K562 (cell line): ENCODE data around the gene ABHD3. TPM values are rescaled to one million over a fixed set of nuclear protein-coding genes. Genes with fewer than 3 reads are reported as not detected.

Experiments used
- BHLHE40 ChIP-seq: IDR thresholded peaks from 2 replicates; pipeline ENCODE4 v1.6.1; 2011; ENCODE audit warnings: low read length, improper control_type of control experiment
- HIVEP1 ChIP-seq: fragments of 250-450 bp; sonication (Bioruptor Pico); IDR thresholded peaks from 2 replicates; pipeline ENCODE4 v1.4.0; 2020; ENCODE audit warnings: mild to moderate bottlenecking
- KDM5B ChIP-seq: fragments of 200-600 bp; sonication (generic); IDR thresholded peaks from 2 replicates; pipeline ENCODE4 v1.6.1; 2012; ENCODE audit warnings: low read depth, mild to moderate bottlenecking, moderate library complexity, low read length, control low read depth, inconsistent platforms; ENCODE audit not compliant: insufficient replicate concordance
- MLLT1 ChIP-seq, 2 experiments: fragments of 450-650 bp; IDR thresholded peaks; 2 replicates each; pipeline ENCODE4 v1.6.1; 2016
- POLR2B ChIP-seq: fragments of 450-650 bp; IDR thresholded peaks from 2 replicates; pipeline ENCODE4 v1.6.1; 2018; ENCODE audit warnings: low read depth; ENCODE audit not compliant: partially characterized antibody
- TBL1XR1 ChIP-seq, 2 experiments: IDR thresholded peaks; 2 replicates each; pipeline ENCODE4 v1.6.1; 2012; ENCODE audit warnings: improper control_type of control experiment in 2 of 2, low read length in 2 of 2, mild to moderate bottlenecking in 1 of 2
- polyA plus RNA-seq, 8 experiments: library from polyadenylated mRNA; depleted of rRNA in 4 of 8; stranded (reverse) in 5 of 8; unstranded in 3 of 8; fragments of >200 nt; fragmentation: Nextera tagmentation in 2 of 8; fragmentation: Illumina TruSeq in 1 of 8; extraction: Ambion mirVana in 2 of 8; extraction: Trizol in 1 of 8; gene quantifications; 2 replicates each; pipeline versions ENCODE4 v1.2.1 to v1.2.3, GENCODE V29; 2011 to 2014; ENCODE audit warnings: inconsistent platforms in 1 of 8, missing spikeins in 1 of 8
- total RNA-seq, 7 experiments: library from RNA; depleted of rRNA in 6 of 7; stranded (reverse); fragments of >200 nt in 6 of 7; fragmentation: Illumina TruSeq in 2 of 7; extraction: Trizol in 2 of 7; gene quantifications; 2 replicates each; pipeline versions ENCODE4 v1.2.1 to v1.2.3, GENCODE V29; 2011 to 2021; ENCODE audit warnings: low replicate concordance in 1 of 7
- TF ChIP-seq, protein P1 (sequence below), 2 experiments: fragments of 200-800 bp in 1 of 2; sonication (Bioruptor generic) in 1 of 2; sonication (generic) in 1 of 2; formaldehyde crosslinking in 1 of 2; IDR thresholded peaks in 1 of 2; conservative IDR thresholded peaks in 1 of 2; 2 replicates each; pipeline versions ENCODE4 v1.5.0 to v1.6.1; 2016 to 2020; ENCODE audit warnings: missing compliant biosample characterization in 1 of 2, missing genetic modification characterization in 1 of 2, missing genetic modification reagents in 1 of 2
- TF ChIP-seq, protein P2 (sequence below): fragments of 250-450 bp; sonication (Bioruptor Pico); IDR thresholded peaks from 2 replicates; pipeline ENCODE4 v1.4.0; 2020; ENCODE audit warnings: mild to moderate bottlenecking, moderate library complexity
- TF ChIP-seq, protein P3 (sequence below): sonication (generic); formaldehyde crosslinking; IDR thresholded peaks from 2 replicates; pipeline ENCODE4 v1.8.1; 2022; ENCODE audit warnings: missing genetic modification reagents
- TF ChIP-seq, protein P4 (sequence below): IDR thresholded peaks from 3 replicates; pipeline ENCODE4 v1.6.1; 2011; ENCODE audit warnings: borderline replicate concordance, mild to moderate bottlenecking; ENCODE audit not compliant: insufficient read length, insufficient read depth

ABHD3 gene
- total and polyA plus RNA-seq, 9 of the 15 experiments (the other 6 are each of a cell fraction or from before 2014, with no cell fraction given) = 6.3 to 38.8 (median 19.4) TPM

DNA sequence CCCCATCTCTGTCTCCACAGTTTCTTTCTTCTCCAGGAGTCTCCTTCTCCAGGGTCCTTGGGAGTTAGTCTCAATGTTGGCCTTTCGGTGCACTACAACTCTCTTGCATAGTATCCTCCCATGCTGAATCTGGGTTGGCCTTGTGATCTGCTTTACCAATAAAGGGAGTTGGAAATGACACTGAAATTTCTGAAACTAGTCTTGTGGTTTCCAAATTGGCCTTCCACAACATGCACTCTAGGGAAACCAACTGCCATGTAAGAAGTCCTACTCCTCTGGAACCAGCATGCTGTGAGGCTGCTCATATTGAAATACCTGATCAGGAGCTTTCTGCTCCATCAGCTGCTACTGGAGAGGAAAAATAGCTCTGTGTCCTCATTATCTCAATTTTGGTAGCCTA, 9.9 kb upstream of the ABHD3 start (continued):
- TF ChIP-seq, protein P1, sequence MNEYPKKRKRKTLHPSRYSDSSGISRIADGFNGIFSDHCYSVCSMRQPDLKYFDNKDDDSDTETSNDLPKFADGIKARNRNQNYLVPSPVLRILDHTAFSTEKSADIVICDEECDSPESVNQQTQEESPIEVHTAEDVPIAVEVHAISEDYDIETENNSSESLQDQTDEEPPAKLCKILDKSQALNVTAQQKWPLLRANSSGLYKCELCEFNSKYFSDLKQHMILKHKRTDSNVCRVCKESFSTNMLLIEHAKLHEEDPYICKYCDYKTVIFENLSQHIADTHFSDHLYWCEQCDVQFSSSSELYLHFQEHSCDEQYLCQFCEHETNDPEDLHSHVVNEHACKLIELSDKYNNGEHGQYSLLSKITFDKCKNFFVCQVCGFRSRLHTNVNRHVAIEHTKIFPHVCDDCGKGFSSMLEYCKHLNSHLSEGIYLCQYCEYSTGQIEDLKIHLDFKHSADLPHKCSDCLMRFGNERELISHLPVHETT (CRISPR knock-in tag; conservative IDR thresholded peaks at IDR 0.05 in 1 of 2, IDR thresholded peaks at IDR 0.05 in 1 of 2) = no peak
- TF ChIP-seq TBL1XR1 (IDR thresholded peaks at IDR 0.05; ENCODE audit: low read length in 2 of 2) = no peak
- TF ChIP-seq, protein P2, sequence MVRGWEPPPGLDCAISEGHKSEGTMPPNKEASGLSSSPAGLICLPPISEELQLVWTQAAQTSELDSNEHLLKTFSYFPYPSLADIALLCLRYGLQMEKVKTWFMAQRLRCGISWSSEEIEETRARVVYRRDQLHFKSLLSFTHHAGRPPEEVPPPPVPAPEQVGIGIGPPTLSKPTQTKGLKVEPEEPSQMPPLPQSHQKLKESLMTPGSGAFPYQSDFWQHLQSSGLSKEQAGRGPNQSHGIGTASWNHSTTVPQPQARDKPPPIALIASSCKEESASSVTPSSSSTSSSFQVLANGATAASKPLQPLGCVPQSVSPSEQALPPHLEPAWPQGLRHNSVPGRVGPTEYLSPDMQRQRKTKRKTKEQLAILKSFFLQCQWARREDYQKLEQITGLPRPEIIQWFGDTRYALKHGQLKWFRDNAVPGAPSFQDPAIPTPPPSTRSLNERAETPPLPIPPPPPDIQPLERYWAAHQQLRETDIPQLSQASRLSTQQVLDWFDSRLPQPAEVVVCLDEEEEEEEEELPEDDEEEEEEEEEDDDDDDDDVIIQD (CRISPR knock-in tag) = no peak
- TF ChIP-seq, protein P3, sequence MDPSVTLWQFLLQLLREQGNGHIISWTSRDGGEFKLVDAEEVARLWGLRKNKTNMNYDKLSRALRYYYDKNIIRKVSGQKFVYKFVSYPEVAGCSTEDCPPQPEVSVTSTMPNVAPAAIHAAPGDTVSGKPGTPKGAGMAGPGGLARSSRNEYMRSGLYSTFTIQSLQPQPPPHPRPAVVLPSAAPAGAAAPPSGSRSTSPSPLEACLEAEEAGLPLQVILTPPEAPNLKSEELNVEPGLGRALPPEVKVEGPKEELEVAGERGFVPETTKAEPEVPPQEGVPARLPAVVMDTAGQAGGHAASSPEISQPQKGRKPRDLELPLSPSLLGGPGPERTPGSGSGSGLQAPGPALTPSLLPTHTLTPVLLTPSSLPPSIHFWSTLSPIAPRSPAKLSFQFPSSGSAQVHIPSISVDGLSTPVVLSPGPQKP (CRISPR knock-in tag) = no peak
- no peak for TF ChIP-seq HIVEP1 (CRISPR knock-in tag)
- TF ChIP-seq MLLT1 (IDR thresholded peaks at IDR 0.05) = no peak
- no peak for TF ChIP-seq POLR2B
- no peak for TF ChIP-seq KDM5B
- no peak for TF ChIP-seq BHLHE40
- TF ChIP-seq, protein P4, sequence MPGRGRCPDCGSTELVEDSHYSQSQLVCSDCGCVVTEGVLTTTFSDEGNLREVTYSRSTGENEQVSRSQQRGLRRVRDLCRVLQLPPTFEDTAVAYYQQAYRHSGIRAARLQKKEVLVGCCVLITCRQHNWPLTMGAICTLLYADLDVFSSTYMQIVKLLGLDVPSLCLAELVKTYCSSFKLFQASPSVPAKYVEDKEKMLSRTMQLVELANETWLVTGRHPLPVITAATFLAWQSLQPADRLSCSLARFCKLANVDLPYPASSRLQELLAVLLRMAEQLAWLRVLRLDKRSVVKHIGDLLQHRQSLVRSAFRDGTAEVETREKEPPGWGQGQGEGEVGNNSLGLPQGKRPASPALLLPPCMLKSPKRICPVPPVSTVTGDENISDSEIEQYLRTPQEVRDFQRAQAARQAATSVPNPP = no peak
- TF ChIP-seq, all 486 proteins: peak for 0
